ENCODE measurements around the gene PPP4R4. TPM values are rescaled to one million over a fixed set of nuclear protein-coding genes. Genes with fewer than 3 reads are reported as not detected.

The PPP4R4 gene
- total RNA-seq, 2 experiments from 2014 or later: 1.4 to 1.8 TPM

- POLR2A ChIA-PET: no interaction called here
- CTCF ChIA-PET: no interaction called here
Measured at GRCh38 chr14:94317259-94317658, 143.1 kb downstream of the PPP4R4 start.

GRCh38 chr14:94320243-94320642 lies 146.1 kb downstream of the PPP4R4 start:
- ChIA-PET POLR2A (no interaction called here), CTCF (no interaction called here)

GRCh38 chr14:94321421-94322271 lies 147.5 kb downstream of the PPP4R4 start:
- POLR2A ChIA-PET: no interaction called here

GRCh38 chr14:94322648-94323570 lies 148.8 kb downstream of the PPP4R4 start, which contains the start of gene SERPINA6:
Gene SERPINA6, minus strand, starts transcription at chr14:94323336. Its CDS starts 8,688 bp downstream, at chr14:94314648.
- ChIA-PET POLR2A (no interaction called here), CTCF (interaction anchor here (1.2 kb wide), 1 partner anchor 191 kb away, joined by 3 read pairs; no protein-coding TSS in a partner anchor)

More at GRCh38 chr14:94321421-94322271, 147.5 kb downstream of the PPP4R4 start:
- CTCF ChIA-PET: no interaction called here

- ChIA-PET POLR2A (no interaction called here), CTCF (no interaction called here)
Measured at GRCh38 chr14:94328196-94328595, 154.1 kb downstream of the PPP4R4 start.

Other genes with a start within 250 kb of the PPP4R4 start
- gene FAM181A, start 247.0 kb upstream of the PPP4R4 start, total RNA-seq: not detected
- 10 to 100 TPM; 68.2 to 75.9 TPM for gene ASB2, start 197.8 kb upstream of the PPP4R4 start, total RNA-seq
- not detected for gene CCDC197, start 177.0 kb upstream of the PPP4R4 start, total RNA-seq
- gene OTUB2, start 148.0 kb upstream of the PPP4R4 start, total RNA-seq: 1 to 10 TPM in 1 of 2 experiments, under 1 TPM in 1; 0.86 to 1.4 TPM
- gene DDX24, start 93.1 kb upstream of the PPP4R4 start, total RNA-seq: 100 to 1,000 TPM; 273 to 292 TPM
- 10 to 100 TPM; 19.3 to 21.9 TPM for gene IFI27L1, start 93.0 kb upstream of the PPP4R4 start, total RNA-seq
- gene IFI27, start 63.6 kb upstream of the PPP4R4 start, total RNA-seq: 1 to 10 TPM; 1.1 to 1.3 TPM
- gene IFI27L2, start 44.7 kb upstream of the PPP4R4 start, total RNA-seq: 10 to 100 TPM; 53.1 to 62.2 TPM
- gene SERPINA10, start 118.9 kb downstream of the PPP4R4 start, total RNA-seq: not detected
- not detected for gene SERPINA6, start 149.0 kb downstream of the PPP4R4 start, total RNA-seq
- gene SERPINA2, start 192.4 kb downstream of the PPP4R4 start, total RNA-seq: not detected
- under 1 TPM; 0.27 to 0.55 TPM for gene SERPINA1, start 214.3 kb downstream of the PPP4R4 start, total RNA-seq